Neural progenitor cell (in vitro differentiated cells): ENCODE data around the gene STXBP5.

Experiments used
- CTCF ChIP-seq: fragments of 200-600 bp; sonication (generic); IDR thresholded peaks from 2 replicates; pipeline ENCODE4 v1.5.1; 2017; ENCODE audit warnings: antibody characterized with exemption, mild to moderate bottlenecking
- EZH2 ChIP-seq: fragments of 200-600 bp; sonication (generic); IDR thresholded peaks from 2 replicates; pipeline ENCODE4 v1.6.1; 2017; ENCODE audit warnings: antibody characterized with exemption, mild to moderate bottlenecking, moderate library complexity
- EZH2phosphoT487 ChIP-seq: fragments of 200-600 bp; sonication (generic); IDR thresholded peaks from 2 replicates; pipeline ENCODE4 v1.6.1; 2017; ENCODE audit warnings: antibody characterized with exemption

- TF ChIP-seq CTCF (no peak), EZH2phosphoT487 (no peak), EZH2 (no peak)
Measured at GRCh38 chr6:147179809-147180208, 24.4 kb upstream of the STXBP5 start.
